B cell (primary cell): Measurements from ENCODE around the gene JADE1. TPM values are rescaled to one million over a fixed set of nuclear protein-coding genes. Genes with fewer than 3 reads are reported as not detected.

Experiments
- ATAC-seq: fragments of 200-7000 bp; cut with Tn5 transposase; one replicate; pipeline ENCODE4 v1.10.0; 2021; ENCODE audit warnings: low read depth, mild to moderate bottlenecking, moderate number of reproducible peaks, moderate library complexity
- CTCF ChIA-PET: fragments of 350-600 bp; sonication (Branson Sonifier 250); formaldehyde crosslinking; loops from one replicate; lab custom pipeline; 2021; ENCODE audit warnings: antibody characterized with exemption, inconsistent platforms; lab: Charles Lee
- POLR2A ChIA-PET: fragments of 350-600 bp; sonication (Branson Sonifier 250); formaldehyde crosslinking; loops from one replicate; lab custom pipeline; 2021; ENCODE audit warnings: antibody characterized with exemption; lab: Charles Lee
- DNase-seq: peaks from one replicate; pipeline ENCODE4 v3.0.0; 2013
- H2AFZ ChIP-seq: 2 replicates; pipeline ENCODE4 v1.6.1; 2012; ENCODE audit warnings: mild to moderate bottlenecking, low read depth, low read length; ENCODE audit not compliant: insufficient read depth, poor library complexity, severe bottlenecking
- H3K27ac ChIP-seq, 2 donors: 1 replicate in 1 of 2; 2 replicates in 1 of 2; pipeline ENCODE4 v1.5.1; 2012 to 2013; ENCODE audit warnings: low read length in 2 of 2, mild to moderate bottlenecking in 2 of 2, moderate library complexity in 1 of 2
- H3K27me3 ChIP-seq, 4 experiments: fragments of 200-600 bp in 1 of 4; sonication (generic) in 1 of 4; replicated peaks in 1 of 4; 1 replicate in 2 of 4; 2 replicates in 2 of 4; pipeline versions ENCODE4 v1.6.1 to v1.7.0; 2013 to 2016; ENCODE audit warnings: low read length in 3 of 4, mild to moderate bottlenecking in 2 of 4, mixed read lengths in 1 of 4, moderate library complexity in 1 of 4; ENCODE audit not compliant: insufficient read depth in 4 of 4, control insufficient read depth in 3 of 4; ENCODE audit errors: control extremely low read depth in 1 of 4
- H3K36me3 ChIP-seq, 2 experiments: replicated peaks in 1 of 2; 1 replicate in 1 of 2; 2 replicates in 1 of 2; pipeline versions ENCODE4 v1.6.1 to v1.7.1; 2013; ENCODE audit warnings: low read length in 1 of 2; ENCODE audit not compliant: insufficient read depth in 2 of 2, control insufficient read depth in 1 of 2; ENCODE audit errors: control extremely low read depth in 1 of 2, extremely low read depth in 1 of 2
- H3K4me1 ChIP-seq, 2 donors: fragments of 200-600 bp in 1 of 2; sonication (generic) in 1 of 2; 1 replicate in 1 of 2; 2 replicates in 1 of 2; pipeline versions ENCODE4 v1.5.1 to v1.6.1; 2013 to 2017; ENCODE audit warnings: low read length in 2 of 2; ENCODE audit not compliant: control insufficient read depth in 2 of 2, insufficient read depth in 2 of 2
- H3K4me2 ChIP-seq: replicated peaks from 2 replicates; pipeline ENCODE3; 2012; ENCODE audit warnings: mild to moderate bottlenecking, low read depth, low read length; ENCODE audit not compliant: poor library complexity, severe bottlenecking
- H3K4me3 ChIP-seq, 5 experiments: fragments of 200-600 bp in 1 of 5; sonication (generic) in 1 of 5; 1 replicate in 3 of 5; 2 replicates in 2 of 5; pipeline versions ENCODE4 v1.5.1 to v1.7.0; 2011 to 2016; ENCODE audit warnings: low read length in 4 of 5, mild to moderate bottlenecking in 4 of 5, low read depth in 2 of 5, control low read depth in 1 of 5, moderate library complexity in 1 of 5; ENCODE audit not compliant: insufficient read depth in 1 of 5; ENCODE audit errors: control extremely low read depth in 1 of 5, extremely low read depth in 1 of 5
- H3K79me2 ChIP-seq: fragments of 200-600 bp; sonication (generic); one replicate; pipeline ENCODE4 v1.6.0; 2016; ENCODE audit warnings: low read length; ENCODE audit not compliant: control insufficient read depth, insufficient read depth
- H3K9ac ChIP-seq: fragments of 200-600 bp; sonication (generic); 2 replicates; pipeline ENCODE4 v1.6.1; 2017; ENCODE audit warnings: mild to moderate bottlenecking, low read length, moderate library complexity
- H3K9me3 ChIP-seq, 3 donors: one replicate each; pipeline versions ENCODE4 v1.6.1 to v1.7.1; 2013; ENCODE audit warnings: low read length in 2 of 3; ENCODE audit not compliant: control insufficient read depth in 2 of 3, insufficient read depth in 1 of 3; ENCODE audit errors: control extremely low read depth in 1 of 3
- H4K20me1 ChIP-seq: 2 replicates; pipeline ENCODE4 v1.6.0; 2012; ENCODE audit warnings: mild to moderate bottlenecking, low read length; ENCODE audit not compliant: insufficient read depth, control insufficient read depth, poor library complexity, severe bottlenecking
- H3K27ac Mint-ChIP-seq: one replicate; pipeline ENCODE4 v1.8.0; 2021; ENCODE audit warnings: mixed read lengths
- H3K27me3 Mint-ChIP-seq: one replicate; pipeline ENCODE4 v1.8.0; 2021; ENCODE audit warnings: mixed read lengths
- H3K4me1 Mint-ChIP-seq: one replicate; pipeline ENCODE4 v1.8.0; 2021; ENCODE audit warnings: mixed read lengths
- H3K4me3 Mint-ChIP-seq: one replicate; pipeline ENCODE4 v1.8.0; 2021; ENCODE audit warnings: mixed read lengths
- H3K9me3 Mint-ChIP-seq: one replicate; pipeline ENCODE4 v1.8.0; 2022; ENCODE audit warnings: mixed read lengths; ENCODE audit not compliant: insufficient read depth
- EZH2 ChIP-seq: IDR thresholded peaks from 2 replicates; pipeline ENCODE4 v1.6.1; 2012; ENCODE audit warnings: borderline replicate concordance, low read depth, mild to moderate bottlenecking, moderate library complexity, low read length; ENCODE audit not compliant: insufficient read depth, poor library complexity, severe bottlenecking
- WGBS: methylation state at CpG from one replicate; pipeline ENCODE4 v1.1.5; 2013; ENCODE audit warnings: missing lambda C conversion rate; ENCODE audit not compliant: insufficient coverage; 5-methylcytosine and 5-hydroxymethylcytosine counted together
- intact Hi-C: fragments of 100-400 bp; cut with micrococcal nuclease; formaldehyde crosslinking; loops from one replicate; pipeline ENCODE4 v1.10.0; 2022
- polyA plus RNA-seq: library from polyadenylated mRNA; depleted of rRNA; stranded (reverse); fragments of >200 nt; gene quantifications from 2 replicates; pipeline ENCODE4 v1.2.3, GENCODE V29; 2012
- total RNA-seq, 2 donors: library from RNA; stranded (reverse); fragments of 120-200 nt in 1 of 2; gene quantifications; 1 replicate in 1 of 2; 2 replicates in 1 of 2; pipeline versions ENCODE4 v1.2.3 to v1.2.4, GENCODE V29; 2013 to 2022
- TF ChIP-seq, protein P1 (sequence below): fragments of 200-600 bp; IDR thresholded peaks from one replicate; pipeline ENCODE4 v1.8.0; 2022; ENCODE audit warnings: antibody characterized with exemption, mild to moderate bottlenecking

JADE1 gene
- total and polyA plus RNA-seq, 2 donors (not counting 1 experiment from before 2014, with no cell fraction given): 13.8 to 42.4 TPM

DNA sequence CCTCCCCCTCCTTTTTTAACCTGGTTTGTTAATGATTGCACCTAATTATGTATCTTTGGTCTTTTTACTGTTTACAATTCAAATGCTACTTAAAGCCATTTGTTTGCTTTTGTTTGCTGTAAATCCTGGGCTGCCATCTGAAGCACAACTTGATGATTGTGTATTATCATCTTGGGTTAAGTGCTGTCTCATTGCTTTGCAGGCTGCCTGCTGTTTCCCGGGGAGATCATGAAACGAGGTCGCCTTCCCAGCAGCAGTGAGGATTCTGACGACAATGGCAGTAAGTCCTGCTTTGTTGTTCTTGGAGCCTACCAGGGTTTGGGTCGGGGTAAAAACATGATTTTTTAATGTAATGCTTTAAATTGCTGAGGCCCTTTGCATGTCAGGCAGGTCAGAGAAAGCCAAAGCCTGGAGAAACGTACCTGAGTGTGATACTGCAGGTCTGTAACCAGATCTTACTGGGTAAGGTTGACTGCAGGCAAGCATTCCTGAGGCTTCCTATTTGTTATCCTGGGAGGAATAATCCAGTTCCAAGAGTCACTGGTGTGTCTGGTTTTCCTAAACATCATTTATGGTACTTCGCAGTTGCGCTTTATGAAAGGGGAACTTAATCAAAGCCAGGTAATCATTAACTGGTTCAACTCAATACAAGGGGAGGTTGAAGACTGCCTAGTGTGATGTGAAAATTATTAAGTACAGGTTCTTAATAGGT is 22.2 kb downstream of the JADE1 start:
- Mint-ChIP-seq H3K9me3 (peaks cover 3% of the 10 kb centered on the region), H3K27ac (no peak overlapping the region), H3K4me1 (peaks cover 60% of the 10 kb centered on the region), H3K27me3 (no peaks in the 10 kb centered on the region), H3K4me3 (no peak overlapping the region)
- Histone ChIP-seq H2AFZ (no peak overlapping the region), H3K9me3 (peaks cover 0 to 4% (median 0%) of the 10 kb centered on the region in 3 donors), H3K27ac (no peak overlapping the region), H3K79me2 (peaks cover 100% of the 10 kb centered on the region), H3K4me1 (peaks cover 24 to 33% of the 10 kb centered on the region in 2 donors), H3K9ac (no peak overlapping the region), H3K36me3 (peaks cover 0 to 16% of the 10 kb centered on the region in 2 experiments), H3K4me3 (no peak overlapping the region), H3K4me2 (peak overlapping the region; percentile 16), H3K27me3 (no peaks in the 10 kb centered on the region), H4K20me1 (peaks cover 86% of the 10 kb centered on the region)
- ATAC-seq: no peak
- WGBS: 85% methylated on average over 6 of the region's 8 CpGs
- POLR2A ChIA-PET: no interaction called here
- TF ChIP-seq, protein P1, sequence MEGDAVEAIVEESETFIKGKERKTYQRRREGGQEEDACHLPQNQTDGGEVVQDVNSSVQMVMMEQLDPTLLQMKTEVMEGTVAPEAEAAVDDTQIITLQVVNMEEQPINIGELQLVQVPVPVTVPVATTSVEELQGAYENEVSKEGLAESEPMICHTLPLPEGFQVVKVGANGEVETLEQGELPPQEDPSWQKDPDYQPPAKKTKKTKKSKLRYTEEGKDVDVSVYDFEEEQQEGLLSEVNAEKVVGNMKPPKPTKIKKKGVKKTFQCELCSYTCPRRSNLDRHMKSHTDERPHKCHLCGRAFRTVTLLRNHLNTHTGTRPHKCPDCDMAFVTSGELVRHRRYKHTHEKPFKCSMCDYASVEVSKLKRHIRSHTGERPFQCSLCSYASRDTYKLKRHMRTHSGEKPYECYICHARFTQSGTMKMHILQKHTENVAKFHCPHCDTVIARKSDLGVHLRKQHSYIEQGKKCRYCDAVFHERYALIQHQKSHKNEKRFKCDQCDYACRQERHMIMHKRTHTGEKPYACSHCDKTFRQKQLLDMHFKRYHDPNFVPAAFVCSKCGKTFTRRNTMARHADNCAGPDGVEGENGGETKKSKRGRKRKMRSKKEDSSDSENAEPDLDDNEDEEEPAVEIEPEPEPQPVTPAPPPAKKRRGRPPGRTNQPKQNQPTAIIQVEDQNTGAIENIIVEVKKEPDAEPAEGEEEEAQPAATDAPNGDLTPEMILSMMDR: no peak
- TF ChIP-seq EZH2: no peak
- no peak for DNase-seq
- intact Hi-C loops: no loop called here
- CTCF ChIA-PET: interaction anchor here (0.6 to 1.7 kb wide), 2 partner anchors 48 to 833 kb away, joined by 3 to 5 read pairs; no protein-coding TSS in a partner anchor

DNA sequence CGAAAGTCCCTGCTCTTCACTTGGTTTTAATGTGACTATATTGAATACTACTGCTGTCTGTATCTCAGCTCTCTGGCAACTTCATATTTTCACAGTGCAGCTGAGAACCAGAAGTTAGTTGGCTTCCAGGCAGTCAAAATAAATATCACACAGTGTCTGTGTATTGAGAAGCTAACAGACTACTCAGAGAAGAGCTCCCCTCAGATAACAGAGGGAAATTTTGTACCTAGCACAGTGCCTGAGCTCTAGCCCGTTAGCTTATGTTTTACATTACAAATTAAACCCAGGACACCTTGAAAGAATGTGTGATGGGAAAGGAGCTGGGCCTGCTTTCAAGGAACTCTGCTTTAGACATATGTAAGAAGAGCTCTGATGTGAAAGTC is 22.7 kb downstream of the JADE1 start:
- POLR2A ChIA-PET: interaction anchor here (0.5 kb wide), 1 partner anchor 22 kb away, joined by 9 read pairs; no protein-coding TSS in a partner anchor
- Histone ChIP-seq H3K4me2 (no peak overlapping the region), H3K27me3 (no peaks in the 10 kb centered on the region), H3K9me3 (peaks cover 0 to 4% (median 0%) of the 10 kb centered on the region in 3 donors), H2AFZ (no peak overlapping the region), H4K20me1 (peaks cover 87% of the 10 kb centered on the region), H3K27ac (no peak overlapping the region), H3K36me3 (peaks cover 0 to 16% of the 10 kb centered on the region in 2 experiments), H3K79me2 (peaks cover 100% of the 10 kb centered on the region), H3K9ac (no peak overlapping the region), H3K4me1 (peaks cover 19 to 28% of the 10 kb centered on the region in 2 donors), H3K4me3 (no peak overlapping the region)
- Mint-ChIP-seq H3K27me3 (no peaks in the 10 kb centered on the region), H3K4me1 (peaks cover 59% of the 10 kb centered on the region), H3K4me3 (no peak overlapping the region), H3K9me3 (peaks cover 3% of the 10 kb centered on the region), H3K27ac (no peak overlapping the region)
- intact Hi-C loops: no loop called here
- TF ChIP-seq, protein P1: no peak
- no peak for TF ChIP-seq EZH2
- CTCF ChIA-PET: no interaction called here
- DNase-seq: no peak
- no peak for ATAC-seq
- WGBS: no CpG with 5 or more reads among the region's 2 CpGs
